Sigmoid colon (tissue), 4 donors: ENCODE results near the gene JMJD4.

Experiments used
- CTCF ChIP-seq, 4 experiments: fragments of 450-650 bp in 3 of 4; fragments of 200-600 bp in 1 of 4; IDR thresholded peaks; one replicate each; pipeline ENCODE4 v1.5.1; 2016 to 2019; ENCODE audit warnings: antibody characterized with exemption in 4 of 4, mild to moderate bottlenecking in 3 of 4, moderate library complexity in 2 of 4
- POLR2AphosphoS5 ChIP-seq, 4 donors: sonication (generic); formaldehyde crosslinking; IDR thresholded peaks; one replicate each; pipeline ENCODE4 v1.6.1; 2017; ENCODE audit warnings: antibody characterized with exemption in 4 of 4

DNA sequence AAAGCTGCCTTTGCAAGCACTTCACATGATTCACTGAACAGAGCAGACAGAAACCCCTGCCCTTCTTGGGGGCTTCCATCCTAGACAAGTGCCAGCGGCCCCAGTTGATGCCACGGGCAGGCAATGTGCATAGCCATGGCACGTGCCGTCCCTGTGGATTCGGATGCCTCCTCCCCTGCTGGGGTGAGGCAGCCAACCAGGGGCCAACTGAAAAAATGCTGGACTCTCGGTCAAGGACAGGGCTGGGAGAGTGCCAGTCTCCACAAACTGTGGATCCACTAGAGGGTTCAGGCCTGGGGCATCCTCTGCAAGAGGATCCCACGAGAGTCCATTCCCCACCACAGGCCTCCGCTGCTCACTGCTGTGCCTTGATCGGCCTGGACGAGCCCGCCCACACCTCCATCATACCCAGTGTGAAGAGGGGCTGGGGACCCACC, 3.8 kb downstream of the JMJD4 start:
- no peak for TF ChIP-seq CTCF (IDR thresholded peaks at IDR 0.05)
- TF ChIP-seq POLR2AphosphoS5 (IDR thresholded peaks at IDR 0.05): no peak
